Esophagus muscularis mucosa (tissue), 4 donors: ENCODE results near the gene POC1A.

ENCODE experiments used
- EP300 ChIP-seq: sonication (generic); formaldehyde crosslinking; IDR thresholded peaks from one replicate; pipeline ENCODE4 v1.6.1; 2017; ENCODE audit warnings: antibody characterized with exemption
- POLR2A ChIP-seq: fragments of 450-650 bp; IDR thresholded peaks from one replicate; pipeline ENCODE4 v1.6.1; 2017; ENCODE audit warnings: antibody characterized with exemption, moderate library complexity, mild to moderate bottlenecking, low read depth
- POLR2AphosphoS5 ChIP-seq, 2 donors: sonication (generic); formaldehyde crosslinking; IDR thresholded peaks; one replicate each; pipeline ENCODE4 v1.6.1; 2017; ENCODE audit warnings: antibody characterized with exemption in 2 of 2
- TF ChIP-seq, protein P1 (sequence below), 3 experiments: fragments of 200-600 bp in 2 of 3; fragments of 450-650 bp in 1 of 3; sonication (generic) in 2 of 3; IDR thresholded peaks; one replicate each; pipeline ENCODE4 v1.5.1; 2017 to 2019; ENCODE audit warnings: antibody characterized with exemption in 3 of 3, mild to moderate bottlenecking in 2 of 3, moderate library complexity in 1 of 3

DNA sequence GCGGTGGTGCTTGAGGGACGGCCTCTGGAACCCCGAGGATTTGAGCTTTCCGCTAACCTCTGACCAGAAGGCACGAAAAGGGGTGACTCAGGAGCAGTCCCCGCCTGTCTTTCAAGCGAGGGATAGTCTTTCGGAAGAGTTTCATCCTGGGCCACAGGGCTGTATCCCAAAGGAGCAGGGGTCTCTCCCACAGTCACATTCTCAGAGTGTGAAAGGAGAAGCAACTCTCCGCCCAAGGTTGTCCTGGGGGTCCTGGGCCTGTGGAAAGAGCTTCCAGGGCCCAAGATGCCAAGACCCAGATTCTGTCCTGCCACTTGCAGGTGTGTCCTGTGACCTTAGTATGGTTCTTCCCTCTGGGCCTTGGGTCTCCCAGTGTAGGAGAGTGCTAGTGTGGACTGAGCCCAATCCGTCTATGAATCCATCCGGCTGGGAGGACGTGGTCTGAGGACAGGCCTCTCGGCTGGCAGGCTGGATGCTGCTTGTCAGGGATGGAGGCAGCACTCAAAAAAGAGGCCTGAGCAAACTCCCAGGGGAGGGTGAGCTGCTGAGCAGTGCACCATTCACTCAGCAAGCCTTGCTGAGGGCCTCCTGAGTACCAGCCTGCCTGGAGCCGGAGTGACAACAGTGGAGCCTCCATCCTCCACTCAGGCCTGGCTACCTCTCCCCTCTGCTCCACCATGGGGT is 96.3 kb downstream of the POC1A start:
- TF ChIP-seq, protein P1, sequence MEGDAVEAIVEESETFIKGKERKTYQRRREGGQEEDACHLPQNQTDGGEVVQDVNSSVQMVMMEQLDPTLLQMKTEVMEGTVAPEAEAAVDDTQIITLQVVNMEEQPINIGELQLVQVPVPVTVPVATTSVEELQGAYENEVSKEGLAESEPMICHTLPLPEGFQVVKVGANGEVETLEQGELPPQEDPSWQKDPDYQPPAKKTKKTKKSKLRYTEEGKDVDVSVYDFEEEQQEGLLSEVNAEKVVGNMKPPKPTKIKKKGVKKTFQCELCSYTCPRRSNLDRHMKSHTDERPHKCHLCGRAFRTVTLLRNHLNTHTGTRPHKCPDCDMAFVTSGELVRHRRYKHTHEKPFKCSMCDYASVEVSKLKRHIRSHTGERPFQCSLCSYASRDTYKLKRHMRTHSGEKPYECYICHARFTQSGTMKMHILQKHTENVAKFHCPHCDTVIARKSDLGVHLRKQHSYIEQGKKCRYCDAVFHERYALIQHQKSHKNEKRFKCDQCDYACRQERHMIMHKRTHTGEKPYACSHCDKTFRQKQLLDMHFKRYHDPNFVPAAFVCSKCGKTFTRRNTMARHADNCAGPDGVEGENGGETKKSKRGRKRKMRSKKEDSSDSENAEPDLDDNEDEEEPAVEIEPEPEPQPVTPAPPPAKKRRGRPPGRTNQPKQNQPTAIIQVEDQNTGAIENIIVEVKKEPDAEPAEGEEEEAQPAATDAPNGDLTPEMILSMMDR (IDR thresholded peaks at IDR 0.05): no peak
- no peak for TF ChIP-seq POLR2AphosphoS5 (IDR thresholded peaks at IDR 0.05)
- TF ChIP-seq POLR2A: no peak
- TF ChIP-seq EP300: no peak
